22Rv1 (cell line): ENCODE measurements around the gene TEX11.
A peak's percentile ranks its signal among the peaks of the same experiment; 100 is the strongest.

Source experiments
- H3K27ac ChIP-seq: fragments of 450-650 bp; 2 replicates; pipeline ENCODE4 v1.5.1; 2017
- CTCF ChIP-seq: fragments of 450-650 bp; IDR thresholded peaks from 2 replicates; pipeline ENCODE4 v1.5.1; 2017; ENCODE audit warnings: mild to moderate bottlenecking
- ZFX ChIP-seq: fragments of 450-650 bp; IDR thresholded peaks from 2 replicates; pipeline ENCODE4 v1.6.1; 2017; ENCODE audit warnings: antibody characterized with exemption, borderline replicate concordance

The TEX11 gene

GRCh38 chrX:70504772-70505450 is 403.6 kb downstream of the TEX11 start:
- H3K27ac ChIP-seq = no peak overlapping the region
- TF ChIP-seq CTCF (no peak), ZFX (no peak)

- H3K27ac ChIP-seq = no peak overlapping the region
- TF ChIP-seq ZFX (no peak), CTCF (no peak)
Observed at GRCh38 chrX:70500826-70501225, 407.7 kb downstream of the TEX11 start.

- TF ChIP-seq ZFX (no peak), CTCF (no peak)
- H3K27ac ChIP-seq = no peak overlapping the region
Observed at GRCh38 chrX:70498129-70498528, 410.4 kb downstream of the TEX11 start.

- H3K27ac ChIP-seq = no peak overlapping the region
- no peak for TF ChIP-seq CTCF
- TF ChIP-seq ZFX = no peak
Observed at GRCh38 chrX:70497026-70497425, 411.5 kb downstream of the TEX11 start.

- no peak for TF ChIP-seq ZFX
- no peak overlapping the region for H3K27ac ChIP-seq
Observed at GRCh38 chrX:70496491-70496890, 412.0 kb downstream of the TEX11 start.

- no peak overlapping the region for H3K27ac ChIP-seq
- no peak for TF ChIP-seq ZFX
Observed at GRCh38 chrX:70494441-70494840, 414.1 kb downstream of the TEX11 start.

GRCh38 chrX:70488856-70489255 is 419.7 kb downstream of the TEX11 start:
- TF ChIP-seq CTCF (no peak), ZFX (no peak)
- no peak overlapping the region for H3K27ac ChIP-seq

GRCh38 chrX:70485466-70485865 is 423.0 kb downstream of the TEX11 start:
- TF ChIP-seq CTCF = no peak
- TF ChIP-seq ZFX = no peak
- peak overlapping the region; percentile 66 for H3K27ac ChIP-seq
